ENCODE results near the gene PIEZO2.

The PIEZO2 gene

DNA sequence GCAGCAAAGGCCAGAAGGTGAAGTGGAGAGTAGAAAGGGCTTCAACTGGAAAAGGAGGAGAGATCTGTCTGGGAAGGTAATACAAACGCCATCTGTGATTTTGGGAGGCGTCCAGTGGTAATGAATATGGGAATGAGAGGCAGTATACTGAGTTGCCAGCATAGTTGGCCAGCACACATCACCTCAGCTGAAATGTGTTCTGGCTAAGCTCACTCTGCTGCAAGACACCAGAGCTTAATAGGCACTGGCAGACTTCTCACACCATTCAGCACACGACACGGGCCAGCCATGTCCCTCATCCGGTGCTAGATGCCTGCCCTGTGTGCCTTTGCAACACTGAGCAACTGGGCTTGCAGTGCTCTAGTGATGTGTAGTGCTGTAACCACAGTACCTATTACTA lies 277.1 kb downstream of the PIEZO2 start:
- Histone ChIP-seq H3F3A (ENCODE audit: low read depth) (no peaks in the 10 kb centered on the region), H3K4me1 (ENCODE audit: insufficient read depth, low read length, poor library complexity, severe bottlenecking) (no peaks in the 10 kb centered on the region), H3K36me3 (ENCODE audit: insufficient read depth, low read length) (no peaks in the 10 kb centered on the region), H3K9ac (ENCODE audit: low read depth, low read length, poor library complexity, severe bottlenecking) (no peak overlapping the region), H3K4me3 (ENCODE audit: low read length, poor library complexity, severe bottlenecking) (no peak overlapping the region), H3K9me2 (replicated peaks; ENCODE audit: low read depth, low read length) (no peaks in the 10 kb centered on the region), H4K20me1 (ENCODE audit: insufficient read depth, low read length, poor library complexity, severe bottlenecking) (no peaks in the 10 kb centered on the region), H3K9me3 (ENCODE audit: insufficient read depth, low read depth, low read length) (no peaks in the 10 kb centered on the region), H3K27me3 (ENCODE audit: insufficient read depth, low read length, poor library complexity, severe bottlenecking) (no peaks in the 10 kb centered on the region), H3K4me2 (ENCODE audit: low read depth, low read length, poor library complexity, severe bottlenecking) (no peak overlapping the region), H2AFZ (ENCODE audit: low read length) (no peak overlapping the region), H3K79me2 (ENCODE audit: insufficient read depth, low read length) (no peaks in the 10 kb centered on the region)
- TF ChIP-seq, protein P1, sequence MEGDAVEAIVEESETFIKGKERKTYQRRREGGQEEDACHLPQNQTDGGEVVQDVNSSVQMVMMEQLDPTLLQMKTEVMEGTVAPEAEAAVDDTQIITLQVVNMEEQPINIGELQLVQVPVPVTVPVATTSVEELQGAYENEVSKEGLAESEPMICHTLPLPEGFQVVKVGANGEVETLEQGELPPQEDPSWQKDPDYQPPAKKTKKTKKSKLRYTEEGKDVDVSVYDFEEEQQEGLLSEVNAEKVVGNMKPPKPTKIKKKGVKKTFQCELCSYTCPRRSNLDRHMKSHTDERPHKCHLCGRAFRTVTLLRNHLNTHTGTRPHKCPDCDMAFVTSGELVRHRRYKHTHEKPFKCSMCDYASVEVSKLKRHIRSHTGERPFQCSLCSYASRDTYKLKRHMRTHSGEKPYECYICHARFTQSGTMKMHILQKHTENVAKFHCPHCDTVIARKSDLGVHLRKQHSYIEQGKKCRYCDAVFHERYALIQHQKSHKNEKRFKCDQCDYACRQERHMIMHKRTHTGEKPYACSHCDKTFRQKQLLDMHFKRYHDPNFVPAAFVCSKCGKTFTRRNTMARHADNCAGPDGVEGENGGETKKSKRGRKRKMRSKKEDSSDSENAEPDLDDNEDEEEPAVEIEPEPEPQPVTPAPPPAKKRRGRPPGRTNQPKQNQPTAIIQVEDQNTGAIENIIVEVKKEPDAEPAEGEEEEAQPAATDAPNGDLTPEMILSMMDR (conservative IDR thresholded peaks at IDR 0.05; ENCODE audit: low read length) = no peak
- no peak for TF ChIP-seq EZH2phosphoT487 (IDR thresholded peaks at IDR 0.05; ENCODE audit: borderline replicate concordance)

DNA sequence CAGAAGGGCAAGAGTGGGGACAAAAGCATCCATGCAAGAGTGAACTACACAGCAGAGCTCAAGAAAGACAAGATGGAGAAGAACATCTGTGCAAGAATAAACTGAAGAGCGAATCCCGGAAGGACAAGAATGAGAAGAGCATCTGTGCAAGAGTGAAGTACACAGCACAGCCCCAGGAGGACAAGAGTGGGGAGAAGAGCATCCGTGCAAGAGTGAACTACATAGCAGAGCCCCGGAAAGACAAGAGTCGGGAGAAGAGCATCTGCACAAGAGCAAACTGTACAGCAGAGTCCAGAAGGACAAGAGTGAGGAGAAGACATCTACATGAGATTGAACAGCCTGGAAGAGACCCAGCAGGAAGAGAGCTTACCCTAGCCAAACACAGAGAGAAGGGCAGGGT lies 284.6 kb downstream of the PIEZO2 start:
- H4K20me1 ChIP-seq (ENCODE audit: insufficient read depth, low read length, poor library complexity, severe bottlenecking) = no peaks in the 10 kb centered on the region
- no peaks in the 10 kb centered on the region for H3K4me1 ChIP-seq (ENCODE audit: insufficient read depth, low read length, poor library complexity, severe bottlenecking)
- H3K4me3 ChIP-seq (ENCODE audit: low read length, poor library complexity, severe bottlenecking) = no peak overlapping the region
- no peak overlapping the region for H3K4me2 ChIP-seq (ENCODE audit: low read depth, low read length, poor library complexity, severe bottlenecking)
- H3K9me2 ChIP-seq (replicated peaks; ENCODE audit: low read depth, low read length) = no peaks in the 10 kb centered on the region
- no peaks in the 10 kb centered on the region for H3K36me3 ChIP-seq (ENCODE audit: insufficient read depth, low read length)
- H3F3A ChIP-seq (ENCODE audit: low read depth) = no peaks in the 10 kb centered on the region
- H3K9me3 ChIP-seq (ENCODE audit: insufficient read depth, low read depth, low read length) = peaks cover 5% of the 10 kb centered on the region; the same call in 1 of the 2 replicates
- no peak for TF ChIP-seq EZH2phosphoT487 (IDR thresholded peaks at IDR 0.05; ENCODE audit: borderline replicate concordance)
- TF ChIP-seq, protein P1 (conservative IDR thresholded peaks at IDR 0.05; ENCODE audit: low read length) = no peak
- no peaks in the 10 kb centered on the region for H3K27me3 ChIP-seq (ENCODE audit: insufficient read depth, low read length, poor library complexity, severe bottlenecking)
- H3K79me2 ChIP-seq (ENCODE audit: insufficient read depth, low read length) = no peaks in the 10 kb centered on the region
- no peak overlapping the region for H3K9ac ChIP-seq (ENCODE audit: low read depth, low read length, poor library complexity, severe bottlenecking)
- H2AFZ ChIP-seq (ENCODE audit: low read length) = no peak overlapping the region

GRCh38 chr18:10863026-10863425 lies 286.3 kb downstream of the PIEZO2 start:
- Histone ChIP-seq H3F3A (ENCODE audit: low read depth) (no peaks in the 10 kb centered on the region), H3K4me2 (ENCODE audit: low read depth, low read length, poor library complexity, severe bottlenecking) (no peak overlapping the region), H3K9me2 (replicated peaks; ENCODE audit: low read depth, low read length) (no peaks in the 10 kb centered on the region), H3K9ac (ENCODE audit: low read depth, low read length, poor library complexity, severe bottlenecking) (no peak overlapping the region), H3K4me1 (ENCODE audit: insufficient read depth, low read length, poor library complexity, severe bottlenecking) (no peaks in the 10 kb centered on the region), H4K20me1 (ENCODE audit: insufficient read depth, low read length, poor library complexity, severe bottlenecking) (no peaks in the 10 kb centered on the region), H2AFZ (ENCODE audit: low read length) (no peak overlapping the region), H3K79me2 (ENCODE audit: insufficient read depth, low read length) (no peaks in the 10 kb centered on the region), H3K27me3 (ENCODE audit: insufficient read depth, low read length, poor library complexity, severe bottlenecking) (no peaks in the 10 kb centered on the region), H3K9me3 (ENCODE audit: insufficient read depth, low read depth, low read length) (peaks cover 5% of the 10 kb centered on the region; the same call in 1 of the 2 replicates), H3K4me3 (ENCODE audit: low read length, poor library complexity, severe bottlenecking) (no peak overlapping the region), H3K36me3 (ENCODE audit: insufficient read depth, low read length) (no peaks in the 10 kb centered on the region)
- TF ChIP-seq, protein P1 (conservative IDR thresholded peaks at IDR 0.05; ENCODE audit: low read length) = no peak
- no peak for TF ChIP-seq EZH2phosphoT487 (IDR thresholded peaks at IDR 0.05; ENCODE audit: borderline replicate concordance)
